ENCODE measurements around the gene PINLYP.

PINLYP gene

GRCh38 chr19:43605875-43606568 is 30.4 kb downstream of the PINLYP start:
- DNase-seq (ENCODE audit: low read depth in 1 of 2, low spot score in 1 of 2): no peak

- DNase-seq (ENCODE audit: low read depth in 1 of 2, low spot score in 1 of 2): no peak
Measured at GRCh38 chr19:43606569-43607229, 31.1 kb downstream of the PINLYP start.

GRCh38 chr19:43607238-43608205 is 31.9 kb downstream of the PINLYP start:
- no peak for DNase-seq (ENCODE audit: low read depth in 1 of 2, low spot score in 1 of 2)

- DNase-seq (ENCODE audit: low read depth in 1 of 2, low spot score in 1 of 2): no peak
Measured at GRCh38 chr19:43609872-43610271, 34.3 kb downstream of the PINLYP start.

GRCh38 chr19:43610493-43610892 is 34.9 kb downstream of the PINLYP start:
- DNase-seq (ENCODE audit: low read depth in 1 of 2, low spot score in 1 of 2): no peak

- no peak for DNase-seq (ENCODE audit: low read depth in 1 of 2, low spot score in 1 of 2)
Measured at GRCh38 chr19:43611788-43612187, 36.2 kb downstream of the PINLYP start, which contains the start of gene SRRM5. SRRM5 (plus strand) TSS chr19:43612088; CDS start chr19:43612122, 34 bp downstream.

GRCh38 chr19:43612374-43612773 is 36.8 kb downstream of the PINLYP start:
- no peak for DNase-seq (ENCODE audit: low read depth in 1 of 2, low spot score in 1 of 2)

- no peak for DNase-seq (ENCODE audit: low read depth in 1 of 2, low spot score in 1 of 2)
Measured at GRCh38 chr19:43616306-43616705, 40.7 kb downstream of the PINLYP start.

GRCh38 chr19:43616954-43617353 is 41.4 kb downstream of the PINLYP start:
- DNase-seq (ENCODE audit: low read depth in 1 of 2, low spot score in 1 of 2): no peak

- DNase-seq (ENCODE audit: low read depth in 1 of 2, low spot score in 1 of 2): peak in 1 of 2 donors; percentile 17
Measured at GRCh38 chr19:43618921-43619261, 43.3 kb downstream of the PINLYP start.

- DNase-seq (ENCODE audit: low read depth in 1 of 2, low spot score in 1 of 2): peak; percentile 61 to 81
Measured at GRCh38 chr19:43619262-43620060, 43.9 kb downstream of the PINLYP start, which contains the start of gene ZNF428. ZNF428 (minus strand) TSS chr19:43619629; CDS start chr19:43614304, 5,325 bp downstream.

- DNase-seq (ENCODE audit: low read depth in 1 of 2, low spot score in 1 of 2): peak; percentile 62 to 72
Measured at GRCh38 chr19:43620061-43621001, 44.7 kb downstream of the PINLYP start.

- DNase-seq (ENCODE audit: low read depth in 1 of 2, low spot score in 1 of 2): no peak
Measured at GRCh38 chr19:43622070-43622469, 46.5 kb downstream of the PINLYP start.

- no peak for DNase-seq (ENCODE audit: low read depth in 1 of 2, low spot score in 1 of 2)
Measured at GRCh38 chr19:43622956-43623355, 47.4 kb downstream of the PINLYP start.

GRCh38 chr19:43623889-43624670 is 48.5 kb downstream of the PINLYP start:
- DNase-seq (ENCODE audit: low read depth in 1 of 2, low spot score in 1 of 2): no peak

- DNase-seq (ENCODE audit: low read depth in 1 of 2, low spot score in 1 of 2): peak; percentile 71 to 74
Measured at GRCh38 chr19:43624933-43625332, 49.3 kb downstream of the PINLYP start.

GRCh38 chr19:43625918-43626579 is 50.4 kb downstream of the PINLYP start:
- no peak for DNase-seq (ENCODE audit: low read depth in 1 of 2, low spot score in 1 of 2)

GRCh38 chr19:43626838-43627237 is 51.2 kb downstream of the PINLYP start:
- DNase-seq (ENCODE audit: low read depth in 1 of 2, low spot score in 1 of 2): no peak

Measured in activated T-helper 1 cell treated with anti-CD3 and anti-CD28 coated beads, Interleukin-2, amount 50 U/mL, for 16 hours (primary cell).